Sigmoid colon (tissue), 7 donors: Measurements from ENCODE around the gene FGFR2. TPM values are rescaled to one million over a fixed set of nuclear protein-coding genes. Genes with fewer than 3 reads are reported as not detected.

Experiments
- DNase-seq: peaks from one replicate; pipeline ENCODE4 v3.0.0-alpha.2; 2019
- H3K27ac ChIP-seq, 4 donors: fragments of 200-600 bp; sonication (generic); one replicate each; pipeline ENCODE4 v1.5.1; 2016 to 2019; ENCODE audit warnings: mild to moderate bottlenecking in 1 of 4
- H3K27me3 ChIP-seq, 3 donors: fragments of 200-600 bp; sonication (generic); one replicate each; pipeline ENCODE4 v1.5.1; 2019; ENCODE audit warnings: mild to moderate bottlenecking in 1 of 3
- H3K36me3 ChIP-seq, 4 donors: fragments of 200-600 bp; sonication (generic); one replicate each; pipeline ENCODE4 v1.5.1; 2016 to 2019
- H3K4me1 ChIP-seq, 4 donors: fragments of 200-600 bp; sonication (generic); one replicate each; pipeline ENCODE4 v1.5.1; 2017 to 2019
- H3K4me3 ChIP-seq, 4 donors: fragments of 200-600 bp; sonication (generic); one replicate each; pipeline ENCODE4 v1.5.1; 2017 to 2019; ENCODE audit warnings: mild to moderate bottlenecking in 2 of 4, moderate library complexity in 1 of 4
- H3K9me3 ChIP-seq, 4 donors: fragments of 200-600 bp in 3 of 4; sonication (generic) in 3 of 4; one replicate each; pipeline versions ENCODE4 v1.5.1 to v1.6.1; 2013 to 2019
- EP300 ChIP-seq, 4 donors: sonication (generic); formaldehyde crosslinking; IDR thresholded peaks; one replicate each; pipeline ENCODE4 v1.6.1; 2017; ENCODE audit warnings: antibody characterized with exemption in 4 of 4
- POLR2A ChIP-seq, 2 donors: fragments of 450-650 bp; IDR thresholded peaks; one replicate each; pipeline ENCODE4 v1.6.1; 2016; ENCODE audit warnings: antibody characterized with exemption in 2 of 2, mild to moderate bottlenecking in 2 of 2, moderate library complexity in 2 of 2
- POLR2AphosphoS5 ChIP-seq, 4 donors: sonication (generic); formaldehyde crosslinking; IDR thresholded peaks; one replicate each; pipeline ENCODE4 v1.6.1; 2017; ENCODE audit warnings: antibody characterized with exemption in 4 of 4
- WGBS, 2 donors: extraction: QIAGEN DNeasy Blood & Tissue Kit; methylation state at CpG; one replicate each; pipeline ENCODE4 v1.1.7; 2013; 5-methylcytosine and 5-hydroxymethylcytosine counted together
- intact Hi-C: fragments of 100-400 bp; cut with DNase I; formaldehyde crosslinking; loops from one replicate; pipeline ENCODE4 v1.15.1; 2023
- polyA plus RNA-seq, 3 donors: library from polyadenylated mRNA; stranded (reverse); fragments of 200-250 nt; gene quantifications; one replicate each; pipeline ENCODE4 v1.2.3, GENCODE V29; 2013
- total RNA-seq, 4 donors: library from RNA; depleted of rRNA; stranded (reverse); fragments of >200 nt; gene quantifications; one replicate each; pipeline ENCODE4 v1.1.0, GENCODE V29; 2016
- TF ChIP-seq, protein P1 (sequence below), 4 experiments: fragments of 450-650 bp in 3 of 4; fragments of 200-600 bp in 1 of 4; IDR thresholded peaks; one replicate each; pipeline ENCODE4 v1.5.1; 2016 to 2019; ENCODE audit warnings: antibody characterized with exemption in 4 of 4, mild to moderate bottlenecking in 3 of 4, moderate library complexity in 2 of 4
- donor health status: healthy with polysubstance abuse.
- donor health status: Bipolar disorder and iron deficiency.
- donor health status: healthy.

FGFR2 gene
- total and polyA plus RNA-seq, 7 donors = 5.1 to 143 (median 71.5) TPM

DNA sequence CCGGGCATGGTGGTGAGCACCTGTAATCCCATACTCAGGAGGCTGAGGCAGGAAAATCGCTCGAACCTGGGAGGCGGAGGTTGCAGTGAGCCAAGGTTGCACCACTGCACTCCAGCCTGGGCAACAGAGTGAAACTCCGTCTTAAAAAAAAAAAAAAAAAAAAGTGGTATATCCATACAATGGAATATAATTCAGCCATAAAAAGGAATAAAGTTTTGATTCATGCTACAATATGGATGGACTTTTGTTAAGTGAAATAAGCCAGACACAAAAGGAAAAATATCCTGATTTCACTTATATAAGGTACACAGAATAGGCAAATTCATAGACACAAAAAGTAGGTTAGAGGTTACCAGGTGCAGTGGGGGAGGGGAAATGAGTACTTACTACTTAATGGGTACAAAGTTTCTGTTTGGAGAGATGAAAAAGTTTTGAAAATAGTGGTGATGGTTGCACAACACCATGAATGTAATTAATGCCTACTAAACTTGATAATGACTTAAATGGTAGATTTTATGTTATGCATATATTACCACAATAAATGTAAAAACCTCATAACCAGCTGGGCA lies 53.9 kb downstream of the FGFR2 start:
- intact Hi-C loops = no loop called here
- H3K27me3 ChIP-seq = no peaks in the 10 kb centered on the region
- H3K4me3 ChIP-seq = no peak overlapping the region
- H3K4me1 ChIP-seq = peaks cover 0 to 26% (median 19%) of the 10 kb centered on the region in 4 donors
- WGBS, 2 donors = 97 to 98% methylated on average over 5 of the region's 5 CpGs
- H3K36me3 ChIP-seq = peaks cover 0 to 22% (median 5%) of the 10 kb centered on the region in 4 donors
- H3K9me3 ChIP-seq = no peaks in the 10 kb centered on the region
- DNase-seq = no peak
- H3K27ac ChIP-seq = no peak overlapping the region
- TF ChIP-seq POLR2AphosphoS5 (IDR thresholded peaks at IDR 0.05) (no peak), POLR2A (IDR thresholded peaks at IDR 0.05) (no peak), EP300 (IDR thresholded peaks at IDR 0.05) (no peak)
- TF ChIP-seq, protein P1, sequence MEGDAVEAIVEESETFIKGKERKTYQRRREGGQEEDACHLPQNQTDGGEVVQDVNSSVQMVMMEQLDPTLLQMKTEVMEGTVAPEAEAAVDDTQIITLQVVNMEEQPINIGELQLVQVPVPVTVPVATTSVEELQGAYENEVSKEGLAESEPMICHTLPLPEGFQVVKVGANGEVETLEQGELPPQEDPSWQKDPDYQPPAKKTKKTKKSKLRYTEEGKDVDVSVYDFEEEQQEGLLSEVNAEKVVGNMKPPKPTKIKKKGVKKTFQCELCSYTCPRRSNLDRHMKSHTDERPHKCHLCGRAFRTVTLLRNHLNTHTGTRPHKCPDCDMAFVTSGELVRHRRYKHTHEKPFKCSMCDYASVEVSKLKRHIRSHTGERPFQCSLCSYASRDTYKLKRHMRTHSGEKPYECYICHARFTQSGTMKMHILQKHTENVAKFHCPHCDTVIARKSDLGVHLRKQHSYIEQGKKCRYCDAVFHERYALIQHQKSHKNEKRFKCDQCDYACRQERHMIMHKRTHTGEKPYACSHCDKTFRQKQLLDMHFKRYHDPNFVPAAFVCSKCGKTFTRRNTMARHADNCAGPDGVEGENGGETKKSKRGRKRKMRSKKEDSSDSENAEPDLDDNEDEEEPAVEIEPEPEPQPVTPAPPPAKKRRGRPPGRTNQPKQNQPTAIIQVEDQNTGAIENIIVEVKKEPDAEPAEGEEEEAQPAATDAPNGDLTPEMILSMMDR (IDR thresholded peaks at IDR 0.05) = no peak

DNA sequence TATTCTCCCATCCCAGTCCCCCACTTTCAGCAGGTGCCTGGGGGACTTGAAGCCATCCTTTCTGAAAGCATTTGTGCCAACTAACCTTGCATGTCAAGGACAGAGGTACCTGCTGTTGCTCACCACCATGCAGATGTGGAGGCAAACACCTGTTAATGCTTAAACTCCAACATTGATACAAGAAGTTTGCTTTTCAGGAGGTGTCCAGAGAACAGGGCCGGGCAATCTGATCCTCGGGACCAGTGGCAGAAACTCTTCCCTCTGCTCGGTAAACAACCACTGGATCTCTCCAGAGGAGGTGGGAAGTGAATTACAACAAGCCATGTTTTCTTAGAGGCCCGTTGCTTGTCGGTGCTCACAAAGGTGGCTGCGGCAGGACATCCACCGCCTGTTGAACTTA lies 54.7 kb downstream of the FGFR2 start:
- Histone ChIP-seq H3K4me1 (peaks cover 0 to 26% (median 19%) of the 10 kb centered on the region in 4 donors), H3K36me3 (peaks cover 0 to 13% (median 0%) of the 10 kb centered on the region in 4 donors), H3K27me3 (no peaks in the 10 kb centered on the region), H3K4me3 (no peak overlapping the region), H3K9me3 (no peaks in the 10 kb centered on the region), H3K27ac (no peak overlapping the region)
- 66 to 79% methylated on average over 7 of the region's 7 CpGs for WGBS, 2 donors
- no peak for TF ChIP-seq EP300 (IDR thresholded peaks at IDR 0.05)
- no peak for TF ChIP-seq POLR2AphosphoS5 (IDR thresholded peaks at IDR 0.05)
- no peak for TF ChIP-seq POLR2A (IDR thresholded peaks at IDR 0.05)
- TF ChIP-seq, protein P1 (IDR thresholded peaks at IDR 0.05) = no peak
- DNase-seq = no peak
- intact Hi-C loops = no loop called here

DNA sequence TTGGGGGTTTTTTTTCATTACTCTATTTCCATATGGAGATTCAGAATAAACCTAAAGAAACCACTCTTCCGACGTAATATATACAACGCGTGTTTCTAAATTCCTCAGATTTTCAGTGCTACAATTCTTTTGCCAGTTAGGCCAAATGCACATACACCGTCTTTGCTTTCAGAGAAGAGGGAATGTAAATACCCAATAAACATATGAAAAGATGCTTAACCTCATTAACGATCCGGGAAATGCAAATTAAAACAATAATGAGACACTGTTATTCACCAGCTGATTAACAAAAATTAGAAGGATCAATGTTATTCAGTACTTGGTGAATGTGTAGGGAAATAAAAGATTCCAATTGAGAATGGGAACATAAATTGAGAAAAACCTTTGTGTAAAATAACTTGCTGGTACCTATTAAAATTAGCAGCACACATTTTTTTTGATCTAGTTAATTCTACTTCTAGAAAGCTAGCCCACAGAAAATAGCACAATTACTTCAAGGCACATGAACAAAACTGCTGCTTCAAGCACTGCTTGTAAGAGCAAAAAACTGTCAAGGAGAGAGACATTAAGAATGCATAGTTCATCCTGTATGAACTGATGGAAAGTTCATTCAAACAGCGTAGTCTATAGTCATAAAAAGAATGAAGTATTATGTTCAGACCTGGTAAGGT lies 56.7 kb downstream of the FGFR2 start:
- Histone ChIP-seq H3K36me3 (peaks cover 0 to 26% (median 0%) of the 10 kb centered on the region in 4 donors), H3K27ac (no peak overlapping the region), H3K4me1 (peaks cover 0 to 29% (median 20%) of the 10 kb centered on the region in 4 donors), H3K9me3 (no peaks in the 10 kb centered on the region), H3K27me3 (no peaks in the 10 kb centered on the region), H3K4me3 (no peak overlapping the region)
- TF ChIP-seq POLR2AphosphoS5 (IDR thresholded peaks at IDR 0.05) = no peak
- TF ChIP-seq POLR2A (IDR thresholded peaks at IDR 0.05) = no peak
- TF ChIP-seq EP300 (IDR thresholded peaks at IDR 0.05) = no peak
- TF ChIP-seq, protein P1 (IDR thresholded peaks at IDR 0.05) = no peak
- intact Hi-C loops = no loop called here
- no peak for DNase-seq
- 78 to 91% methylated on average over 8 of the region's 8 CpGs for WGBS, 2 donors

DNA sequence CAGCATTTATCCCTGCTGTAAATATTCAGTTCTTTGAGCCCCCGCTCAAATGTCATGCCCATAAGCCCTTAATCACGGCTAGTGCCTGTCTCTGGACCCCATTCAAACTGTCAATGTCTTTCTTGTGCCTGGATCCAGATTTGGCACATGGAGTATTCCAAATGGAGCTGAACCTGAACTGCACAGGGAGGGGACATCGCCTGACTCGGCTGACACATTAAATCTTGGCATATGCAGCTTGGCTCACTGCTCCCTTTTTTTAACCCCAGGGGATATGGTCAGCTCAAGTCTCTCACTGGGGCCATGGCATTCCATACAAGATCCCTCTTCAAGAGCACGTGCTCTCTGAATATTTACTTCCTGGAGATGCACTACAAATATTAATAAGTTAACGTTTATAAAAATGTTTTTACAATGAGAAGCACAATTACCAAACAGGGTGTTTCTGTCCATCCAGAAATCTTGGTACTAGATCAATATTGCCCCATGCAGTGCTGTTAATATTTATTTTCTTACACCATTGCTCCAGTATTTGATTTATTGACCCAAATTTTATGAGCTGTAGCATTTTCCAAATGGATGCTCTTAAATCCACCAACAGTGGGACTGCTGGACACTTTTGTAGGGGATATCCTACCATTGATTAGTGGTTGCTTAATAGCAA lies 57.4 kb downstream of the FGFR2 start:
- Histone ChIP-seq H3K36me3 (peaks cover 0 to 26% (median 0%) of the 10 kb centered on the region in 4 donors), H3K4me1 (peaks cover 0 to 36% (median 27%) of the 10 kb centered on the region in 4 donors), H3K9me3 (no peaks in the 10 kb centered on the region), H3K27ac (no peak overlapping the region), H3K4me3 (no peak overlapping the region), H3K27me3 (no peaks in the 10 kb centered on the region)
- DNase-seq = no peak
- 73 to 85% methylated on average over 6 of the region's 6 CpGs for WGBS, 2 donors
- TF ChIP-seq, protein P1 (IDR thresholded peaks at IDR 0.05) = no peak
- TF ChIP-seq EP300 (IDR thresholded peaks at IDR 0.05) (no peak), POLR2A (IDR thresholded peaks at IDR 0.05) (no peak), POLR2AphosphoS5 (IDR thresholded peaks at IDR 0.05) (no peak)
- intact Hi-C loops = no loop called here
